HL-60 (cell line): ENCODE results near the gene C1orf226.
A peak's percentile ranks its signal among the peaks of the same experiment; 100 is the strongest.
"Not testable (repeated sequence)": the region's sequence is repeated elsewhere in the genome, so short reads cannot be mapped to it uniquely, and the experiment has no call there.

Experiments used
- DNase-seq, 2 experiments: peaks; one replicate each; pipeline ENCODE4 v3.0.0-alpha.2; 2010 to 2020; ENCODE audit warnings: low read depth in 1 of 2, low spot score in 1 of 2
- H3K27ac ChIP-seq: fragments of 250-450 bp; sonication (Bioruptor Pico); replicated peaks from 2 replicates; pipeline ENCODE4 v1.5.1; 2020; ENCODE audit warnings: mild to moderate bottlenecking, moderate library complexity
- H3K27me3 ChIP-seq: fragments of 250-450 bp; sonication (Bioruptor Pico); 2 replicates; pipeline ENCODE4 v1.5.1; 2021; ENCODE audit warnings: mild to moderate bottlenecking, moderate library complexity; ENCODE audit not compliant: insufficient read depth, poor library complexity, severe bottlenecking
- H3K4me3 ChIP-seq: replicated peaks from 2 replicates; pipeline ENCODE4 v1.5.1; 2011; ENCODE audit warnings: mild to moderate bottlenecking, control low read depth, low read length; ENCODE audit not compliant: insufficient read depth
- GABPA ChIP-seq: IDR thresholded peaks from 2 replicates; pipeline ENCODE4 v1.6.1; 2012; ENCODE audit warnings: low read depth
- POLR2AphosphoS5 ChIP-seq: IDR thresholded peaks from 2 replicates; pipeline ENCODE4 v1.6.1; 2012; ENCODE audit warnings: low read depth
- SPI1 ChIP-seq: IDR thresholded peaks from 2 replicates; pipeline ENCODE4 v1.6.1; 2012; ENCODE audit warnings: low read depth, mild to moderate bottlenecking, borderline replicate concordance
- TF ChIP-seq, protein P1 (sequence below): IDR thresholded peaks from 2 replicates; pipeline ENCODE4 v1.6.1; 2012; ENCODE audit warnings: low read depth; ENCODE audit not compliant: insufficient replicate concordance
- TF ChIP-seq, protein P2 (sequence below): IDR thresholded peaks from one replicate; pipeline ENCODE4 v1.5.1; 2011; ENCODE audit warnings: low read length, control low read depth, inconsistent platforms; ENCODE audit not compliant: insufficient read depth

C1orf226 gene

DNA sequence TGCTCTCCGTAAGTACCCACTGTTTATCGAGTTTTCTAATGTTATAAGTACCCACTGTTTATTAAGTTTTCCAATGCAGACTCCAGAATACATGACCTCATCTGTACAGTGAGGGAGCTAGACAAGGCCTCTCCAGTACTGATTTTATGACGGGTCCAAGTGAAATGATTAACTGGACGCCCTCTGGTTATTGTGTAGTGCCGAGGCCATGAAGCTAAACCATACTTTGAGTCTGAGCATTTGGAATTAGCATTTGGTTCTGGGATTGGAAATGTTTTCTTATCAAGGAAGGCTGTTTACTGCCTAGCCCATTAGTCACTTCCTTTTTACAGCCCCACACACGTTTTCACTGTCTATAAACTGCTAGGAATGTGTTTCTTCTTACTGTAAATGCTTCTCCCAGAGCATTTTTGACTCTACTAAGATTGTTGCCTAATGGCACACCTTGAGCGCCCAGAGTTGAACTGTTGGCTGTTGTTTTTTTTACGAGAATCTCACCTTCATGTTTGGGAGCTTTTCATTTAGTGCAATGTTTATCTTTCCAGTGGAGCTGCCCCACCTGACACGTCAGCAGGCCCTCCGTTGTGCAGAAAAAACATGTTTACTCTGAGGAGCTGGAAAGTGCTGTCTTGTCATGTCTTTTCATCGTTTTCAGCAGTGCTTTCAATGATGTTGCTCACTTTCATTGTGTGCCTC is 31.7 kb upstream of the C1orf226 start:
- TF ChIP-seq GABPA (no peak), SPI1 (peak; percentile 15; the same call in 1 of the 2 replicates)
- Histone ChIP-seq H3K27me3 (no peaks in the 10 kb centered on the region), H3K27ac (no peak overlapping the region)

DNA sequence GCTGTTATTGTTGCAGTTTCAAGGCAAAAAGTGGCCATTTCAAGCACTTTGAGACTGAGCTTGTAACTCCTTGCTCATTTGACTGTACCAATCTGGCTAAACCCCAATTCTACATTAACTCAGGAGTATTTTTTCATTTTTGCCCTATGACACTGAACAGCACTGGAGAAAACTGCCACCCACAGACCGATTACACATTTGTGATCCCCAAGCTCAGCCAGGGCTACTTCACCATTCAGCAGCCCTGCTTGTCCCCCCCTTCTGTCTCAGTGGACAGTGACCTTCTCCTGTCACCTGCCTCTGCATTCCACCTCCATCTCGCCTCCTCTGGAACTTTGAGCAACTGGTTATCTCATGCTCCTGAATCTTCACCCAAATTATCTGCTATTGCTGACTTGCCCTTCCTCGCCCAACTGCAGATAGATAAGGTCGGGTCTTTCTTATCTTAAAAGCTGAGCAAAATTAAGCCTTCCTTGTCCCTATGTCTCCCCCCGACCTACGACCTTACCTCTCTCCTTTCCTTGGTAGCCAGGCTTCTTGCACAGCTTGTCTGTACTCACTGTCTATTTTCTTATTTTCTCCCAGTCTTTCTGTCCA is 30.2 kb upstream of the C1orf226 start:
- no peaks in the 10 kb centered on the region for H3K27me3 ChIP-seq
- no peak overlapping the region for H3K4me3 ChIP-seq
- H3K27ac ChIP-seq, result peak overlapping the region; percentile 42
- no peak for DNase-seq
- no peak for TF ChIP-seq POLR2AphosphoS5
- TF ChIP-seq SPI1, result no peak
- TF ChIP-seq, protein P1, sequence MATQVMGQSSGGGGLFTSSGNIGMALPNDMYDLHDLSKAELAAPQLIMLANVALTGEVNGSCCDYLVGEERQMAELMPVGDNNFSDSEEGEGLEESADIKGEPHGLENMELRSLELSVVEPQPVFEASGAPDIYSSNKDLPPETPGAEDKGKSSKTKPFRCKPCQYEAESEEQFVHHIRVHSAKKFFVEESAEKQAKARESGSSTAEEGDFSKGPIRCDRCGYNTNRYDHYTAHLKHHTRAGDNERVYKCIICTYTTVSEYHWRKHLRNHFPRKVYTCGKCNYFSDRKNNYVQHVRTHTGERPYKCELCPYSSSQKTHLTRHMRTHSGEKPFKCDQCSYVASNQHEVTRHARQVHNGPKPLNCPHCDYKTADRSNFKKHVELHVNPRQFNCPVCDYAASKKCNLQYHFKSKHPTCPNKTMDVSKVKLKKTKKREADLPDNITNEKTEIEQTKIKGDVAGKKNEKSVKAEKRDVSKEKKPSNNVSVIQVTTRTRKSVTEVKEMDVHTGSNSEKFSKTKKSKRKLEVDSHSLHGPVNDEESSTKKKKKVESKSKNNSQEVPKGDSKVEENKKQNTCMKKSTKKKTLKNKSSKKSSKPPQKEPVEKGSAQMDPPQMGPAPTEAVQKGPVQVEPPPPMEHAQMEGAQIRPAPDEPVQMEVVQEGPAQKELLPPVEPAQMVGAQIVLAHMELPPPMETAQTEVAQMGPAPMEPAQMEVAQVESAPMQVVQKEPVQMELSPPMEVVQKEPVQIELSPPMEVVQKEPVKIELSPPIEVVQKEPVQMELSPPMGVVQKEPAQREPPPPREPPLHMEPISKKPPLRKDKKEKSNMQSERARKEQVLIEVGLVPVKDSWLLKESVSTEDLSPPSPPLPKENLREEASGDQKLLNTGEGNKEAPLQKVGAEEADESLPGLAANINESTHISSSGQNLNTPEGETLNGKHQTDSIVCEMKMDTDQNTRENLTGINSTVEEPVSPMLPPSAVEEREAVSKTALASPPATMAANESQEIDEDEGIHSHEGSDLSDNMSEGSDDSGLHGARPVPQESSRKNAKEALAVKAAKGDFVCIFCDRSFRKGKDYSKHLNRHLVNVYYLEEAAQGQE, result no peak
- TF ChIP-seq GABPA, result no peak
- TF ChIP-seq, protein P2, sequence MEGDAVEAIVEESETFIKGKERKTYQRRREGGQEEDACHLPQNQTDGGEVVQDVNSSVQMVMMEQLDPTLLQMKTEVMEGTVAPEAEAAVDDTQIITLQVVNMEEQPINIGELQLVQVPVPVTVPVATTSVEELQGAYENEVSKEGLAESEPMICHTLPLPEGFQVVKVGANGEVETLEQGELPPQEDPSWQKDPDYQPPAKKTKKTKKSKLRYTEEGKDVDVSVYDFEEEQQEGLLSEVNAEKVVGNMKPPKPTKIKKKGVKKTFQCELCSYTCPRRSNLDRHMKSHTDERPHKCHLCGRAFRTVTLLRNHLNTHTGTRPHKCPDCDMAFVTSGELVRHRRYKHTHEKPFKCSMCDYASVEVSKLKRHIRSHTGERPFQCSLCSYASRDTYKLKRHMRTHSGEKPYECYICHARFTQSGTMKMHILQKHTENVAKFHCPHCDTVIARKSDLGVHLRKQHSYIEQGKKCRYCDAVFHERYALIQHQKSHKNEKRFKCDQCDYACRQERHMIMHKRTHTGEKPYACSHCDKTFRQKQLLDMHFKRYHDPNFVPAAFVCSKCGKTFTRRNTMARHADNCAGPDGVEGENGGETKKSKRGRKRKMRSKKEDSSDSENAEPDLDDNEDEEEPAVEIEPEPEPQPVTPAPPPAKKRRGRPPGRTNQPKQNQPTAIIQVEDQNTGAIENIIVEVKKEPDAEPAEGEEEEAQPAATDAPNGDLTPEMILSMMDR, result no peak

More for the DNA sequence above, 31.7 kb upstream of the C1orf226 start:
- no peak for DNase-seq
- H3K4me3 ChIP-seq, result no peak overlapping the region

DNA sequence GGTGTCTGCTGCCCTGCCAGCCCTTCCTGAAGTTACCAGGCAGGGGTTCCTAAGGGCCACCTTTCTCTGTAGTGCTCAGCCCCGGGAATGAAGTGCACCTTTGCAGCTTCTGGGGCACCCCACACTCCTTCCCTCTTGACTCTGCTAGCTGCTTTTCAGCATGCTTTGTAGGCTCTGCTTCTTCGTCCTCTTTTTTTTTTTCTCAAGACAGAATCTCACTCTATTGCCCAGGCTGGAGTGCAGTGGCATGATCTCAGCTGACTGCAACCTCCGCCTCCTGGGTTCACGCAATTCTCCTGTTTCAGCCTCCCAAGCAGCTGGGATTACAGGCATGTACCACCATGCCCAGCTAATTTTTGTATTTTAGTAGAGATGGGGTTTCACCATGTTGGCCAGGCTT is 29.7 kb upstream of the C1orf226 start:
- H3K27ac ChIP-seq, result peak overlapping the region; percentile 42
- not testable (repeated sequence) for H3K4me3 ChIP-seq, H3K27me3 ChIP-seq
- peak in 1 of 2 experiments; percentile 34 for DNase-seq
- peak; percentile 16; the same call in 1 of the 2 replicates for TF ChIP-seq SPI1

DNA sequence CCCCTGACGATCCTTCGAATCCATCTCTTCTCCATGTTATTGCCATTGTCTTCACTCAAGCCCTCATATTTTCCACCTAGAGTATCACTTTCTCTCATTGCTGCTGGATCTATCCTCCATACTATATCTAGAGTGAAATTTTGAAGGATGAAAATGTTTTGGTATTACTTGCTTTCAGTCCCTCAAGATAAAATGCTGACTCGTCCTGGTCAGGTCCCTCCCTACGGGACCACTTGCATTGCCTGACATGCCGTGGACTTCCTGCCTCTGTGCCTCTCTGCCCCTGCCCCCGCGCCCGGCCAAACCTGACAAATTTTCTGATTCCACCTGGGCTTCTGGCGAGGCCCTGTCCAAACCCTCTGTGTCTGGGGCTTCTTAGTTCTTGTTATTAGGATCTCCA is 28.4 kb upstream of the C1orf226 start:
- TF ChIP-seq, protein P2, result no peak
- TF ChIP-seq, protein P1, result no peak
- TF ChIP-seq GABPA, result no peak
- no peak for TF ChIP-seq POLR2AphosphoS5
- TF ChIP-seq SPI1, result no peak
- H3K27me3 ChIP-seq, result no peaks in the 10 kb centered on the region
- H3K27ac ChIP-seq, result no peak overlapping the region
- no peak overlapping the region for H3K4me3 ChIP-seq
- DNase-seq, result no peak

DNA sequence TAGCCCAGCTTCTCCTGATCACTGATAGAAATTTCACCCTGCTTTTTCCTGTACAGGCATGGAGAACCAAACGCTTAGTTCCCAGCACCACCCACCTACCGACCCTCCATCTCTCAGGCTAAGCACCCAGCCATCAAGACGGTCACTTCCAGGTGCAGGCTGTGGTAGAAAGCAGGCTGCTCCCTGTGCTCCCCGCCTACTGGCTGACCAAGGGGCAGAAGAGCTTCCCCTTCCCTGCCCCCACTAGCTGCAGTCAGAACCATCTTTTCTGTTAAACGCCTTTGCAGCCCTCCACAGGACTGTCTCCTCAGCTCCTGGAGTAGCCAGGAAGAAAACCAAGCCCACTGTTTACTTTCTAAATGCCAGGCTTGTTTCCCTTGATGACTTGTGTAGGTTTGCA is 27.8 kb upstream of the C1orf226 start:
- no peak overlapping the region for H3K27ac ChIP-seq
- TF ChIP-seq GABPA, result no peak
- TF ChIP-seq SPI1, result no peak
- TF ChIP-seq POLR2AphosphoS5, result no peak
- TF ChIP-seq, protein P2, result no peak
- TF ChIP-seq, protein P1, result no peak
- DNase-seq, result peak in 1 of 2 experiments; percentile 21
- H3K27me3 ChIP-seq, result no peaks in the 10 kb centered on the region
- H3K4me3 ChIP-seq, result no peak overlapping the region
